HL-60 (cell line): ENCODE measurements around the gene DNAAF1.

Experiments used
- CTCF ChIP-seq: IDR thresholded peaks from one replicate; pipeline ENCODE4 v1.5.1; 2011; ENCODE audit warnings: low read length, control low read depth, inconsistent platforms; ENCODE audit not compliant: insufficient read depth
- GABPA ChIP-seq: IDR thresholded peaks from 2 replicates; pipeline ENCODE4 v1.6.1; 2012; ENCODE audit warnings: low read depth
- POLR2AphosphoS5 ChIP-seq: IDR thresholded peaks from 2 replicates; pipeline ENCODE4 v1.6.1; 2012; ENCODE audit warnings: low read depth
- REST ChIP-seq: IDR thresholded peaks from 2 replicates; pipeline ENCODE4 v1.6.1; 2012; ENCODE audit warnings: low read depth; ENCODE audit not compliant: insufficient replicate concordance
- SPI1 ChIP-seq: IDR thresholded peaks from 2 replicates; pipeline ENCODE4 v1.6.1; 2012; ENCODE audit warnings: low read depth, mild to moderate bottlenecking, borderline replicate concordance

- TF ChIP-seq CTCF (no peak), POLR2AphosphoS5 (no peak), REST (no peak), GABPA (no peak), SPI1 (no peak)
Observed at GRCh38 chr16:84209989-84210388, 64.9 kb downstream of the DNAAF1 start.
